ENCODE data around the gene BNIPL. TPM values are rescaled to one million over a fixed set of nuclear protein-coding genes. Genes with fewer than 3 reads are reported as not detected.

The BNIPL gene
- total and polyA plus RNA-seq, 2 of the 13 experiments (the other 11 are each of a cell fraction or from before 2014, with no cell fraction given) = 0.40 to 1.1 TPM

DNA sequence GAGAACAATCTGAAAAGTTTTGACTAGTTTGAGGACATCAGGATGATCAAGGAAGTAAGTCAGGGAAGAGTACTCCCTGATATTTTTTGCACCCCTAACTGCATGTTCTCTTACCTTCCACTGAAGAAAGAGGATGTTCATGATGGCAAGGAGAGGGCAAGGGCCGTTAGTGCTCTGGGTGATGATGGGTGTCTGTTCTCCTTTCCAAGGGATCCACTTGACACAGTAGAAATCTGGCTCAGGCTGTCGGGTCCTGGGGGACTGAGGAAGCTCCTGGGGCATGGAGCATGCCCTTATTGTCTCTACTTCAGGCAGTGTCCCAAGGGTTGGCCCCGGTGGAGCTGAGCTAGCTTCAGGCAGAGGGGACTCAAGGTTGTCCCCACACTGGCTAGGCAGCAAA lies 34.3 kb upstream of the BNIPL start (continued):
- no peak for TF ChIP-seq ZNF703 (CRISPR knock-in tag; IDR thresholded peaks at IDR 0.05; ENCODE audit: borderline replicate concordance)
- TF ChIP-seq, protein P1, sequence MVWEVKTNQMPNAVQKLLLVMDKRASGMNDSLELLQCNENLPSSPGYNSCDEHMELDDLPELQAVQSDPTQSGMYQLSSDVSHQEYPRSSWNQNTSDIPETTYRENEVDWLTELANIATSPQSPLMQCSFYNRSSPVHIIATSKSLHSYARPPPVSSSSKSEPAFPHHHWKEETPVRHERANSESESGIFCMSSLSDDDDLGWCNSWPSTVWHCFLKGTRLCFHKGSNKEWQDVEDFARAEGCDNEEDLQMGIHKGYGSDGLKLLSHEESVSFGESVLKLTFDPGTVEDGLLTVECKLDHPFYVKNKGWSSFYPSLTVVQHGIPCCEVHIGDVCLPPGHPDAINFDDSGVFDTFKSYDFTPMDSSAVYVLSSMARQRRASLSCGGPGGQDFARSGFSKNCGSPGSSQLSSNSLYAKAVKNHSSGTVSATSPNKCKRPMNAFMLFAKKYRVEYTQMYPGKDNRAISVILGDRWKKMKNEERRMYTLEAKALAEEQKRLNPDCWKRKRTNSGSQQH (CRISPR knock-in tag; IDR thresholded peaks at IDR 0.05; ENCODE audit: low read depth) = no peak
- TF ChIP-seq, protein P2, sequence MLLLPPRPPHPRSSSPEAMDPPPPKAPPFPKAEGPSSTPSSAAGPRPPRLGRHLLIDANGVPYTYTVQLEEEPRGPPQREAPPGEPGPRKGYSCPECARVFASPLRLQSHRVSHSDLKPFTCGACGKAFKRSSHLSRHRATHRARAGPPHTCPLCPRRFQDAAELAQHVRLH (CRISPR knock-in tag; IDR thresholded peaks at IDR 0.05; ENCODE audit: borderline replicate concordance, low read depth) = no peak

DNA sequence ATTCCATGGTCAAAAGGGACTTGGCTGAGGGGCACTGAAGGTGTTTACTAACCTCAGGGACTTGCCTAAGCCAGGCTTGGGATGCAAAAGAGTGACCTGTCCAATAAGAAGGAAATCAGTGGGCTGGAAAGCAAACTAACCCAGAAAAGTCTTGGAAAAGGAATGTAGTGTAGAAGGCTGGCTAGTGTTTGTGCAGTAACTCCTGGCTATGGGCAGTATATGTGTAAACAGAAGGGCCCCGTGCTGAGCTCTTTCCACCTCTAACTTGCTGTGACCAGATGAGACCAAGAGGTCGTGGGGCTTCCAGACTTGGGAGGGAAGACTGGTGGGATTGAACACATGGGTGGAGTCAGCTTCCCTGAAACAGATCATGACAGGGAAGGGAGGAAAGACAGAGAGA lies 33.8 kb upstream of the BNIPL start:
- no peak for FAIRE-seq
- peak overlapping the region; percentile 29 for H3K27ac ChIP-seq (ENCODE audit: extremely low read length, insufficient read depth, low read length)
- ChIA-PET POLR2A (interaction anchor here (0.9 to 9.1 kb wide), 5 partner anchors 10 to 35 kb away, joined by 3 to 150 read pairs (median 8); partner anchors contain the start of gene ANXA9), CTCF (ENCODE audit: low intra/inter-chr PET ratio, low total read pairs) (no interaction called here)
- intact Hi-C loops (cut with micrococcal nuclease; ENCODE audit: unreplicated experiment) = no loop called here
- in situ Hi-C loops (cut with HindIII; ENCODE audit: extremely low pct_ligation_motif_present, low pct_unique_long_range_greater_than_20kb) = no loop called here
- H3K4me1 ChIP-seq (ENCODE audit: insufficient read depth, low read length) = peaks cover 60% of the 10 kb centered on the region
- H3K36me3 ChIP-seq (replicated peaks in 1 of 2; ENCODE audit: control insufficient read depth in 1 of 2, insufficient read depth in 2 of 2, low read length in 2 of 2) = peaks cover 7 to 31% of the 10 kb centered on the region in 2 experiments; a peak in 4 of 5 replicates
- peak overlapping the region; percentile 31; the same call in 1 of the 2 replicates for H3K9ac ChIP-seq (ENCODE audit: insufficient read depth, low read depth, low read length)
- ATAC-seq = no peak
- peaks cover 15% of the 10 kb centered on the region for H3K79me2 ChIP-seq (ENCODE audit: insufficient read depth, low read length)
- no peaks in the 10 kb centered on the region for H3K9me3 ChIP-seq (ENCODE audit: low read length)
- H4K20me1 ChIP-seq (ENCODE audit: insufficient read depth, low read length) = no peaks in the 10 kb centered on the region
- H2AFZ ChIP-seq (ENCODE audit: low read length) = no peak overlapping the region
- H3K4me2 ChIP-seq (ENCODE audit: low read depth, low read length) = peak overlapping the region; percentile 65
- BruUV-seq (replicated peaks) = no TSS peak
- H3K27me3 ChIP-seq (ENCODE audit: control insufficient read depth in 1 of 2, insufficient read depth in 2 of 2, low read length in 2 of 2) = no peaks in the 10 kb centered on the region; a peak in 1 of 5 replicates
- no peak for TF ChIP-seq MXD4 (CRISPR knock-in tag; IDR thresholded peaks at IDR 0.05)
- no peak for TF ChIP-seq ATRX (CRISPR knock-in tag; IDR thresholded peaks at IDR 0.05; ENCODE audit: borderline replicate concordance)
- no peak for TF ChIP-seq RFX3 (CRISPR knock-in tag; IDR thresholded peaks at IDR 0.05)
- TF ChIP-seq GABPB1 (CRISPR knock-in tag; IDR thresholded peaks at IDR 0.05) = no peak
- TF ChIP-seq ZNF224 (CRISPR knock-in tag; IDR thresholded peaks at IDR 0.05) = no peak
- no peak for TF ChIP-seq FOXA1 (IDR thresholded peaks at IDR 0.05)
- TF ChIP-seq FOXA1 (CRISPR knock-in tag; IDR thresholded peaks at IDR 0.05) = peak; percentile 6; the same call in 1 of the 2 replicates
- peak; percentile 26 for TF ChIP-seq TEAD3 (CRISPR knock-in tag; optimal IDR thresholded peaks at IDR 0.05; ENCODE audit: borderline replicate concordance)
- DNase-seq (ENCODE audit: low spot score) = no peak
- WGBS (ENCODE audit: low lambda C conversion rate) = 12% methylated on average over 2 of the region's 2 CpGs
- no peak overlapping the region; a peak in 1 of 6 replicates for H3K4me3 ChIP-seq (replicated peaks in 1 of 3; ENCODE audit: insufficient read depth in 1 of 3, low read depth in 2 of 3, low read length in 3 of 3)
